Endothelial cell of hepatic sinusoid (primary cell): Measurements from ENCODE around the gene MOSMO.
"Not testable (repeated sequence)": the region's sequence is repeated elsewhere in the genome, so short reads cannot be mapped to it uniquely, and the experiment has no call there.

ENCODE experiments used
- in situ Hi-C: cut with HindIII; loops from 2 replicates; pipeline ENCODE4 v1.10.0; 2017; ENCODE audit warnings: low sequenced_read_pairs

Gene MOSMO

DNA sequence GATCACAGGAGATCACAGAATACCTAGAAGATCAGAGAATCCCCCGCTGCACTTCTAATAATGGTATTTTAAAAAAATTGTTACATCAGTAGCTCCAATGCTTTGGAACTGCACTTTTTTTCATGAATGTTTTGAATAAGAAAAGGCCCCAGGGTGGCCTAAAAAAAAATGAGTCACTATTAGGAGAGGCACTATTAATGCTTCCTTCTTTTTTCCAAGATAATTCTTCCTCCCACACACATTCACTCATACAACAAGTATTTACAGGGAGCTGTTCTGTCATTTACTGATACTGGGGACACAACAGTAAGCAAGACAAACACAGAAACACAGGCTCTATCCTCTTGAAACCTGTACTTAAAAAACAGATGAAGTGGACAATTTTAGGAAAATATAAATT lies 6.3 kb upstream of the MOSMO start:
- in situ Hi-C loops, result no loop called here

DNA sequence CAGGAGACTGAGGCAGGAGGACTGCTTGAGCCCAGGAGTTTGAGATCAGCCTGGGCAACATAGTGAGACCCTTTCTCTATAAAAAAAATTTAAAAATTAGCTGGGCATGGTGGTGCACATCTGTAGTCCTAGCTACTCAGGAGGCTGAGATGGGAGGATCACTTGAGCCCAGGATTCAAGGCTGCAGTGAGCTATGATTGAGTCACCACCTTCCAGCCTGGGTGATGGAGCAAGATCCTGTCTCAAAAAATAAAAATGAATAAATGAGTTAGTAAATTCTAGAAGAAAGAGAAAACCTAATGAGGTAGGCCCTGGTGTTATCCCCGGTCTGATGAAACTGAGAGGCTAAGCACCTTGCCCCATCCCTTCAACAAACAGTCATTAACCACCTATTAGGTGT lies 5.9 kb upstream of the MOSMO start:
- in situ Hi-C loops, result not testable (repeated sequence)

DNA sequence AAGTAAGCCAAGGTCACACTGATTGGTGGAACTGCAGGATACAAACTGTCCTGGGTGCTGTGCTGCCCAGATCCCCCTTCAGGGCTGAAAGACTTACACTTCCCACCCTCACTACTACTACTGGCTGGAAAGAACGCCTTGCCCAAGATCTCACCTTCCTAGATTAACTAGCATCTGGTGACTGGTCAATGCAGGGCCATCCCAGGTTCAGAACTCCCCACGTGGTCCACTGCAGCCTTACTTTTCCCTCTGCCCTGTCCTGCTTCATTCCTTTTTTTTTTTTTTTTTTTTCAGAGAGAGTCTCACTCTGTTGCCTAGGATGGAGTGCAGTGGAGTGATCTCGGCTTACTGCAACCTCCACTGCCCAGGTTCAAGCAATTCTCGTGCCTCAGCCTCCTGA lies 4.7 kb upstream of the MOSMO start:
- in situ Hi-C loops, result no loop called here

DNA sequence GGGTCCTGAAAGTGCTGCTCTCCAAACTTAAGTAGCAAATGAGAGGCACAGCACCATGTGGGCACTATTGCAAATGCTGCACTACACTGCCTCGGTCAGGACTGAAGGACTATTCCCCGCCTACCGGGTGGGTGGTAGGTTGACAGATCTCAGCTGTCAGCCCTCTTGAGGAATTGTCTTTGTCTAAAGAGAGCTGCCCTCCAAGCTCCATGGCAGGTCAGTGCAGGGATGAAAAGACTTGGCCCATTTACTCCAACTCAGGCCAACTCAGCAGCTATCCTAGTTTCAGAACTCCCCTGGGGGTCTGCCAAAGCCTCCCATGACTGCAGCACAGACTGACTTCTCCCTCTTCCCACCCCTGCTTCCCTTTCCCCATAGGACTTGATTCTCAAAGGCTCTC lies 3.6 kb upstream of the MOSMO start:
- in situ Hi-C loops, result no loop called here

DNA sequence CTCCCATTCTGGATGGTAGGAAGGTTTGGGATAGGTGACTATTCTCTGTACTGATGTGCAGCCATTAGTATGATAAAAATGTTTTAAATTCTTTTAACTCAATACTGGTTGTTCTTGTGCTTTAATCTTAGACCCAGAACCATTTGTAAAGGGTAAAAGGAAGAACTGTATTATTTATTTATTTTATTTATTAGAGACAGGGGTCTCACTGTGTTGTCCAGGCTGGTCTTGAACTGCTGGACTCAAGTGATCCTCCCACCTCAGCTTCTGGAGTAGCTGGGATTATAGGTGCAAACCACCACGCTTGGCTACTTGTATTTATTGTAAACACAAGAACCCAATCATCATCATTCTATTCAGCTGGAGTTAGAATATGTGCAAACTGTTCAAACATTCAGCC lies 2.2 kb upstream of the MOSMO start:
- in situ Hi-C loops, result no loop called here

DNA sequence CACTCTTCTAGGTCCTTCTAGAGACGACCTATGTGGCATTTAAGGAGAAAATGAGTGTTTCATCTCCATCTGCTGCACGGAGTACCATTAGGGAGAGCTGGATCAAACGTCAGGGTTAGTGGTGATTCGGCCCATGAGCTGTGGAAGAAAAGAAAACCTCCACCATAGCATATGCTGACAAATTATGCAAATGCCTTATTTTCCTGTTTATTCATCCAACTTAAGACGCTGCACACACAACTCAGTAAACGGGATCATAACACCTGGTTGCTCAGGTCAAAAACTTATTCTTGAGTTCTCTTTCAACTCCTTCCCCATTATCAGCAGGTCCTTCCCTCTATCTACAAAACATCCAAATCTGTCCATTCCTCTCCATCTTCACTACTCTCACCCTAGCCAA lies 1.3 kb upstream of the MOSMO start:
- in situ Hi-C loops, result no loop called here

DNA sequence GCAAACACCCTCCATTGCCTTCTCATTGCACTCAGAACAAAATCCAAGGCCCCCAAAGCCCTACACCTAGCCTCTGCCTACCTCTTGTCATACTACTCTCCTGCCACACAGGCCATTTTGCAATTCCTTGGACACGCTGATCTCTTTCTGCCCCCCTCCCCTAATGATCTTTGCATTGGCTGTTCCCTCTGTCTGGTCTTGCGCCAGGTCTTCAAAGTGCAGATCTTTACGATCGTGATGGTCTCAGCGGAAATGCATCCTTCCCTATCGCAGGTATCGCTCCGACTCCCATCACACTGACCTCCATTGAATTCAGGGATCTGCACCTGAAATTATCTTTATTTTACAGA lies 777 bp upstream of the MOSMO start:
- in situ Hi-C loops, result no loop called here

DNA sequence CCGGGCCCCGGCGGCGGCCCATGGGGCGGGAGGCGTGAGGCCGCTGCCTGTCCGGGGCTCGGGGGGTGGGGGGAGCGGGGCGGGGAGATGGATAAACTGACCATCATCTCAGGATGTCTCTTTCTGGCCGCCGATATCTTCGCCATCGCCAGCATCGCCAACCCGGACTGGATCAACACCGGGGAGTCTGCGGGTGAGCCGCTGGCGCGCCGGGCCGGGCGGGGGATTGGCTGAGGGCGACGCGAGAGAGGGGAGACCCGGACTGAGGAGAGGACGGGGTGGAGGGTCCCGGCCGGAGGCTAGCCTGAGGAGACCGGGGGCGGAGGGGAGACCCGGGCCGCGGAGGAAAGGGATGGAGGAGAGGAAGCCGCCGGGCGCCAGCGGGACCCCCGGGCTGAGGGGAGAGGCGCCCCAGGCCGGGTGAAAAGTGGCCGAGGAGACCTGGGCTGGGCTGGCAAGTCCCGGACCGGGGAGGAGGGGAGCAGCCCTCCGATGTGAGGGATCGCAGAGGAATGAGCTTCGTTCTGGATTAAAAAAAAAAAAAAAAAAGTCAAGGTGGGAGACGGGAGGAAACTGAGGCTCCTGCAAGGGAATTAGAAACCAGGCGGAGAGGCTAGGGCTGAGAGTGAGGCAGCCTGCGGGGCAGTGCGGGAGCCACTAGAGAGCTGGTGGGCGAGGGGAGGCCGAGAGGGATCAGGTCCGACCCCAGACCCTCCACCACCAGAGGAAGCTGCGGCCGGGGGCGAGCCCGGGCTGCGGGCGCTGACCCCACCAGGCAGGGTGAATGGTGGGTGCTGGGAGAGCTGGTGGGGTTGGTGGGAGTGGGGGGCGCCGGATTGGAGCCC lies 526 bp downstream of the MOSMO start:
- in situ Hi-C loops, result no loop called here

DNA sequence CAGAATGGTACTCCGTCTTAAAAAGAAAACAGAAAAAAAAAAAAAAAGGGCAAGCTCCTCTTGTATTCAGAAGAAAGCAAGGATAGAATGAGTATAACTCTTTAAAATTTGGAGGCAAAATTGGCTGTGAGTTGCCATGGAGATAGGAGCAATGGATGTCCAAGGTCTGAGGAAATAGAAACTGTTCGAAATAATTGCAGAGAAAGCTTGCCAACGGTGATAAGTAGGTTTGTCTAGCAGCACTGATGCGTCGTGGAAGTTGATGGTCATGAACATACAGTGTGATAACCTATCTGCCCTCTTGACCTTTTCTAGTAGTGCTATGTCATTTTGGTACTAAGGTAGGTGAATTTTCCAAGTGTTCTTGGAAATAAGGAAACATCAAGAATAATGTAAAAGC lies 3.0 kb downstream of the MOSMO start:
- in situ Hi-C loops, result no loop called here

DNA sequence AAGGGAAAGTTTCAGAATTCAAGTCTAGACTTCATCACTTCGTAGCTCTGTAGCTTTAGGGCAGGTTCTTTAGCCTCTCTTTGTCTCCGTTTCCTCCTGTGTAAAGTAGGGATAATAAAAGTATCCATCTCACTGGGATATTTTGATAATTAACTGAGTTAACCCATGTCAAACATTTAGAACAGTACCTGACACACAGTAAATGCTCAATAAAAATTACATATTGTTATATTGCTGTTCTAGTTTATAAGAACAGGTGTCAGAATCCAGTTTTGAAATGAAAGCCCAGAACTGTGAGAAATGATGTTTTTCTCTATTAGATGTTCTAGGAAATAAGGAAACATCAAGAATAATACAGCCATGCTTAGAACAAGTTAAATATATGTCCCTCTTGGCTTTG lies 4.3 kb downstream of the MOSMO start:
- in situ Hi-C loops, result no loop called here

DNA sequence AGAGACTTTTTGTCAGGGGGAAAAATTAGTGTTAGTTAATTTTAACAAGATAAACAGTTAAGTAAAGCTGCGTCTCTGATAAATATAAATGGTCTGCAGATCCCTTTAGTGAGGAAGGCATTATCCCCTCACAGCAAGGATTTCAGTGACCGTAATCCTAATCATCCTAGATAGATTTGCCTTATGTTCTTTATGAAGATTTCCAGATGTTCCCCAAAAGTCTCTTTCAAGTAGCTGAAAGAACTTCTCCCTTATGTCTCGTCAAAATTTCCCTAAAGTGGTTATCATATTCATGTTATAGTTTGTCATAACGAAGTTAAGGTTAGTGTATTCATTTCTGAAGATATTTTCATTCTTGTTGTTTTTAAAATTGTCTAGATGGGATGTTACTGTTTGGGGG lies 5.6 kb downstream of the MOSMO start:
- in situ Hi-C loops, result no loop called here

DNA sequence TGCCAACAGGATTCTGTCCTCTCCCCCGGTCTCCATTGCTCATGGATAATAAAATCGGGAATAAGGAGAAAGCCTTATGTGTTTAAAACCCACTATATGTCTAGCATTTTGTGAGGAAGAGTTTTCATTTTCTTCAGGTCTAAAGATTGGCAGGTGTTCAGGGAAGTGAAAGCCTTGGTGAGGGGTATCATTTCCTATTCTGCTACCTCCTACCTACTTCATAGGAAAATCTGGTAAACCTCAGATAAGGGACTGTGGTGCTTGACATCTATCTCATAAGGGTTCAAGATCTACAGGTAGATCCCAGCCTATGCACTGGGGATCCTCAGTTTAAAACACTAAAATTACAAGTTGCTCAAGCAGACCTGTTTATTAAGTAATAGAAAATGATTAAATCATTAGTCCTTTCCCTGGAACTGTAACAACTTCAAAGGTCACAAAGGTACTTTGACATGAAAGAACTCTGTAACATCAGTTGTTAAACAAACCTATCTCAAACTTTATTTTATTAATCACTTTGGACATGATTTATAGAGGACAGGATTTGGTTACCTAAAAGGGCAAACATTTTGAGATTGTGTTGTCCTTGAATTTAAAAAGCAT lies 6.5 kb downstream of the MOSMO start:
- in situ Hi-C loops, result no loop called here

DNA sequence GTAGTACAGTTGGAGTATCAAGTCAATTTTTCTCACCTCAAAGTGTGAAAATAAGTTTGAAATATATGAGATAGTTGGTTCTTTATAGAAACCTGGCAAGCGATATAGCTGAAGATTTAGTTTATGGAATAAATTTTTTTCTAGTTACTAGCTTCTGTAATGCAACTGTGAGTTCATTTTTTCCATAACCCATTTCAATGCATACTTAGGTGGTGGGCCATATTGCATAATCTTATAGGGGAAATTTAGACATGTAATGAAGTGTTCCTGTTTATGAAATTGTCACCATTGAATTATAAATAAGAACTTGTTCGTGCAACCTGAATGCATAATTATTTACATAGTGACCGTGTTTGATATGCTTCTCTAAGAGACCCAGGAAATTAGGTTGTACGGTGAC lies 9.0 kb downstream of the MOSMO start:
- in situ Hi-C loops, result no loop called here

DNA sequence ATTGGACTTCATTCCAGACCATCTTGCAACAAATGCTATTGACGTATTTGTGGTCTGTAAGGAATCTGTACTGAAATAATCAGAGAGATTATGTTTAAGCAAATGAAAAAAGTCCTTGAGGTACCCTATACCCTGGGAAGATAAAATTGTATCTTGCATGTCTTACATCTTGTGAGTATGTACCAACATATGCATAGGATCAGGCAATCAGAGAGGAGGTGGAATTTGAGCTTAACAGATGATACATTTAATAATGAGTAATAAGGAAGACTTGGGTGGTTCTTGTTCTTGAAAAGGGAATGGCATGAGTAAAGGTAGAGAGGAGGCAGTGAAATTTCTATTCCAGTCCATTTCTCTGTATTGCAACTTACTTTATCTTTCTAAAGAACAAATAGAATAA lies 10.6 kb downstream of the MOSMO start:
- in situ Hi-C loops, result no loop called here

DNA sequence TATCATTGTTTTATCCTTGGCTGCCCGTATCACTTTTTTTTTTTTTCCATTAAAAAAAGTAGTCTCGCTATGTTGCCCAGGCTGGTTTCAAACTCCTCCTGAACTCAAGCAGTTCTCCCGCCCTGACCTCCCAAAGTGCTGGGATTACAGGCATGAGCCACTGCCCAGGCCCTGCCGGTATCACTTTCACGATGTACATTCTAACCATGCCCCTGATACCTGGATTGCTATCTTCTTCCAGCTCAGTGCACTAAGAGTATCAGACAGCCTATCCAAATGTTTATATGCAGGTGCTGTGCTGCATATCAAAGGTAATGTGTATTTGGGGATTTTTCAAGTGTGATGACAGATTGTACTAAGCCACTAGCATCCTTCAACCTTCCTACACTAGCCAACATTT lies 14.2 kb downstream of the MOSMO start:
- in situ Hi-C loops, result no loop called here

DNA sequence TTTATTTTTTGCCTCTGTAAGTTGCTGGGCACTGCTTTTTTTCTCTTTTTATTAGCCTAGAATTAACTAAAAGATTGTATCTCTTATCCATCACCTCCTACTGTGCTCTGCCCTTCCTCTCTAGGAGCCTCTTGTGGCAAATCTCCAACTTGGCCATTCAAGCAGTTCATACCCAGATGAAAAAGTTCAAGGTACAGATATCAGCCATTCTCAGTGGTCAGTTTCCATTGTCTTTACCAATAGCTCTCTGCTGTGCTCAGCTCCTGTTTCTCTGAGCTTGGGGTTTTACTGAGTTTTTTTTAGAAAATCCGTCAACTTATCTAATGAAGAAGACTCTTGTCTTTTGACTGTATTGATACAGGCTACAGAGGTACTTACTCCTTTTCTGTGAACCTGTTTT lies 15.6 kb downstream of the MOSMO start:
- in situ Hi-C loops, result no loop called here

DNA sequence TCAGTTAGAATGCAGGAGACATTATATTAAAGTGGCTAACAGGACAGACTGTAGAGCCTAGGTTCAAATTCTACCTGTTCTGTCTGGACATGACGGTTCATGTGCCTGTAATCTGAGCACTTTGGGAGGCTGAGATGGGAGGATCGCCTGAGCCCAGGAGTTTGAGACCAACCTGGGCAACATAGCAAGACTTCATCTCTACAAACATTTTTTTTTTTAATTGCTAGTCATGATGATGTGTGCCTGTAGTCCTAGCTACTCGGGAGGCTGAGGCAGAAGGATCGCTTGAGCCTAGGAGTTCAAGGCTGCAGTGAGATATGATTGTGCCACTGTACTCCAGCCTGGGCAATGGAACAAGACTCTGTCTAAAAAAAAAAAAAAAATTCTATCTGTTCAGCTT lies 16.9 kb downstream of the MOSMO start:
- in situ Hi-C loops, result not testable (repeated sequence)

DNA sequence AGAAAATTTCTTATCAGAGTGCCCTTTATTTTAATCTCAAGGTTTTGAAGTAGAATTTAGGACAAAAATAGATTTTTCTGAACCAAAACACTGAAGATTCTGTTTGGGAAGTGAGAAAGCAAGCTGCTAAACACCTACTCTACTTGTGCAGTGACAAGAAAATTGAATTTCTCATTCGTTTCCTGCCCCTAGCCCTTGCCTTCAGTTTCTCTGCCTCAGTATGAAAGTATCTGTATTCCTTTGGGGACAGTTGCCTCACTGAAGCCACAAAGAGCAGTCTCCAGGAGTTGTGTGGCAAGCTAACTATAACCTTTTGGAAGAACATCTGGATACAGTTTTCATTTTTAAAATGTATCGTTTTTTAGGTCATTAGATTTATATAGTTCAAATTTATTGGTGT lies 19.7 kb downstream of the MOSMO start:
- in situ Hi-C loops, result no loop called here

DNA sequence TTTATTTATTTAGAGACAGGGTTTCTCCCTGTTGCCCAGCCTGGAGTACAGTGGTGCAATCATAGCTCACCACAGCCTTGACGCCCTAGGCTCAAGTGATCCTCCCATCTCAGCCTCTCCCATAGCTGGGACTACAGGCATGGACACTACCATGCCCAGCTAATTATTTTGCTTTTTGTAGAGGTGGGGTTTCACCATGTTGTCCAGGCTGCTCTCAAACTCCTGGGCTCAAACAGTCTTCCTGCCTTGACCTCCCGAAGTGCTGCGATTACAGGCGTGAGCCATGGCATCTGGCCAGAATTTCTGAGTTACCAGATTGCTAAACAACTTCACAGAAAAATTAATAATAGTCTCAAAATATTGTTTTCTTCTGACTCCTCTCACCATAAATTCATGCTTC lies 21.7 kb downstream of the MOSMO start:
- in situ Hi-C loops, result no loop called here

DNA sequence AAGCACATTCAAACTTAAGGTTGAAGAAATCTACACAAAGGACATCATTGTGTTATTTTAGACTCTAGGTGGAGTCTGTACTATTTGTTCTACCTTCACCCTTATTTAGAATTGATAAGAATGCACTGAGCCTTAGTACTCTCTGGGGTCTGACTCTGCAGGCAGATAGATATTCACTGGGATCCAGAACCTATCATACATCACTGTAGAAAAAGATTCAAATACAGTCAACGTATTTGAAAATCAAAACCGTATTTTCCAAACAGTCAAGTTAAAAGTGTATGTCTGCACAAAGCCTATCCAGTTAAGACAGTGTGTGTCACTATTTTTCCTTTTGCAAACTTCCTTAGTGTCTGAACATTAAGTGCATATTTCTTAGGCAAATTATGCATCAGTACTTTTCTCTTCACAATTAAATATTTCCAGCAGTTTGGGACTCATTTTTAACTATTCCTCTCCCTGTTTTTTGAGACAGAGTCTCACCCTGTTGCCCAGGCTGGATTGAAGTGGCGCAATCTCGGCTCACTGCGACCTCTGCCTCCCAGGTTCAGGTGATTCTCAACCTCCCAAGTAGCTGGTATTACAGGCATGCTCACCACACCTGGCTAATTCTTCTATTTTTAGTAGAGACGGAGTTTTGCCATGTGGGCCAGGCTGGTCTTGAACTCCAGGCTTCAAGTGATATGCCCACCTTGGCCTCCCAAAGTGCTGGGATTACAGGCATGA lies 22.3 kb downstream of the MOSMO start:
- in situ Hi-C loops, result no loop called here

DNA sequence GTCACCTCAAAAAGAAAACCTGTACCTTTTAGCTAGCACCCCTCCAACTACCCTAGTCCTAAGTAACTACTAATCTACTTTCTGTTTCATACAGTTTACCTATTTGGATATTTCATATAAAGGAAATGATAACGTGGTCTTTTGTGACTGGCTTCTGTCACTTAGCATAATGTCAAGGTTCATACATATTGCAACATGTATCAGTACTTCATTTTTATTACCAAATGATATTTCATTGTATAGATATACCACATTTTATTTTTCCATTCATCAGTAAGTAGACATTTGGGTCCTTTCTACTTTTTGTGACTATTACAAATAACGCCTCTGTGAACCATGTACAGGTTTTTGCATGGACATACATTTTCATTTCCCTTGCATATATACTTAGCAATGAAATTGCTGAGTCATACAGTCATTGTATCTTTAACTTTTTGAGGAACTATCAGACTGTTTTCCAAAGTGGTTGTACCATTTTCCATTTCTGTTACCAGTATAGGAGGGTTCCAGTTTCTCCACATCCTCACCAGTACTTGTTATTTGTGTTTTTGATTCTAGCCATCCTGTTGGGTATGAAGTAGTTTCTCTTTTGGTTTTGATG lies 23.7 kb downstream of the MOSMO start:
- in situ Hi-C loops, result no loop called here

DNA sequence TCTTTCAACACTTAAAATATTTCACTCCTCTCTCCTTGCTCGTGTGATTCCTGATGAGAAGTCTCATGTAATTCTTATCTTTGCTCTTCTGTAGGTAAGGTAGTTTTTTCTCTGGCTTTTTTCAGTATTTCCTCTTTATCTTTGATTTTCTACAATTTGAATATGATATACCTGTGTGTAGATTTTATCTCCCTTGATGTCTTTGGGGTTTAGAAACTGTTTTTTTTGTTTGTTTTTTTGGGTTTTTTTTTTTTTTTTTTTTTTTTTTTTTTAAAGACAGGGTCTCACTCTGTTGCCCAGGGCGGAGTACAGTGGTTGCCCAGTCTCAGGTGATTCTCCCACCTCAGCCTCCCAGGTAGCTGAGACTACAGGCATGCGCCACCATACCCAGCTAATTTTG lies 26.6 kb downstream of the MOSMO start:
- in situ Hi-C loops, result no loop called here
